Measurements from ENCODE around the gene TBC1D10A.
"Not testable (repeated sequence)": the region's sequence is repeated elsewhere in the genome, so short reads cannot be mapped to it uniquely, and the experiment has no call there.

Gene TBC1D10A

DNA sequence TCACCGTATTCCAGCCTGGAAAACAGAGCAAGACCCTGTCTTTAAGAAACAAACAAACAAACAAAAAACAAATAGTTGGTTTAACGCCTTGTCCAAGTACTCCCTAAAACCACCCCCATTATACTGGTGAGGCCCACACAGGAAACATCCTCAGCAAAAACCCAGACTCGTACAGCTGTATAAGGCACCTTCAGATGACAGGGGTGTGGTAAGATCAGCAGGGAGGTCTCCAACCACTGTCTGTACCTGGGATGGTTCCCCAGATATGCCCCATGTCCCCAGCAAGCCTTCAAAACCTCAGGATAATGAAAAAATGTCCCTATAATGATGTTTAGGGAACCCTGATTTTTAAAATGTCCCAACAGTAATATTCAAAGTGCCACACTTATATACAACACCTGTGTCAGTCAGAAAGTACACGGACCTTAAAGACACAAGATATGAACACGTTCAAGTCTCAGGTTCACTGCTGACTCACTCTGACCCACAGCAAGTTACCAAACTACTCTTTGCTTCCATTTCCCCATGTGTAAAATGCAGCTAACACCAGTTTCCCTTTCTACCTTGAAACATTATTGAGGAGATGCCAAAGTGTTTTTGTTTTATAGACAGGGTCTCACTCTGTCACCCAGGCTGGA, 20.6 kb upstream of the TBC1D10A start:
- Histone ChIP-seq H3K4me3 (ENCODE audit: extremely low read depth, insufficient read depth, low read length, poor library complexity, severe bottlenecking) (no peak overlapping the region), H3K9me3 (ENCODE audit: control insufficient read depth, low read length) (no peaks in the 10 kb centered on the region), H3K36me3 (ENCODE audit: control insufficient read depth, insufficient read depth, low read length) (peaks cover 99% of the 10 kb centered on the region), H3K4me1 (ENCODE audit: control insufficient read depth, insufficient read depth, low read length, poor library complexity, severe bottlenecking) (no peaks in the 10 kb centered on the region), H3K27ac (ENCODE audit: low read depth, low read length, severe bottlenecking) (no peak overlapping the region)
- 94 to 100% methylated on average over 3 to 5 of the region's 5 CpGs for WGBS, 2 experiments (ENCODE audit: insufficient coverage in 2 of 2)

DNA sequence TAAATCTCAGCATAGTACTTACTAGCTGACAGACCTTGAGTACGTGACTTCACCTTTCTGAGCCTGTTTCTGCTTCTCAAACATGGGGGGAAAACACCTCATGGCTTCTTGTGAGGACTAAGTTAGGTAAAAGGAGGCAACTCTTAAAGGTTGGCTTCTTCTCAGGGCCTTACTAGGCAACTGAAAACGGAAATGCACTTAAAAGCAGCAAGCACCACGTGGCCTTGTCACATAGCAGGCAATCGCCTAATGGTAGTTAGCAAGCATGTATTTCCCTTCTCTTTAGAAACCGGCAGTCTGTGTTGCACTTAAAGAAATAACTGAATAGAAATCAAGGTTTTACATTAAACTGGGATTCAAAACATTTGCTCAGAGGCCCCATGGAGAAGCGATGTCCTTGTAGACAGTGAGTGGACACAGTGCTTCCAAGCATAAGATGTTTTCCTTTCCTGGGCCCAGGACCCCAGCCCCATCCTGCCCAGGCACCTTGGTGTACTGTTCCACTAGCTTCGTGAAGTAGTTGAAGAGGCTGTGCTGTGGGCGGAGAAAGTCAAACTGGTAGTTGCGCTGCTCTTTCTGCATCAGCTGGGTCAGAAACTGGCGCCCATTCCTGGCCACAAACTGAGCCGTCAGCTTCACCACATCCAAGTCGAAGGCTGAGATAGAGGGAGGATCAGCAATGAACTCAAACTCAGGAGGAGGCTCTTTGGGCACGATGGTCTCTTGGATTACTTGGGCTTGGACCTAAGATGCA, 17.9 kb upstream of the TBC1D10A start:
- Histone ChIP-seq H3K9me3 (ENCODE audit: control insufficient read depth, low read length) (no peaks in the 10 kb centered on the region), H3K27ac (ENCODE audit: low read depth, low read length, severe bottlenecking) (no peak overlapping the region), H3K4me3 (ENCODE audit: extremely low read depth, insufficient read depth, low read length, poor library complexity, severe bottlenecking) (no peak overlapping the region), H3K4me1 (ENCODE audit: control insufficient read depth, insufficient read depth, low read length, poor library complexity, severe bottlenecking) (no peaks in the 10 kb centered on the region), H3K36me3 (ENCODE audit: control insufficient read depth, insufficient read depth, low read length) (peaks cover 99% of the 10 kb centered on the region)
- WGBS, 2 experiments (ENCODE audit: insufficient coverage in 2 of 2), result 93 to 97% methylated on average over 8 to 12 of the region's 13 CpGs

DNA sequence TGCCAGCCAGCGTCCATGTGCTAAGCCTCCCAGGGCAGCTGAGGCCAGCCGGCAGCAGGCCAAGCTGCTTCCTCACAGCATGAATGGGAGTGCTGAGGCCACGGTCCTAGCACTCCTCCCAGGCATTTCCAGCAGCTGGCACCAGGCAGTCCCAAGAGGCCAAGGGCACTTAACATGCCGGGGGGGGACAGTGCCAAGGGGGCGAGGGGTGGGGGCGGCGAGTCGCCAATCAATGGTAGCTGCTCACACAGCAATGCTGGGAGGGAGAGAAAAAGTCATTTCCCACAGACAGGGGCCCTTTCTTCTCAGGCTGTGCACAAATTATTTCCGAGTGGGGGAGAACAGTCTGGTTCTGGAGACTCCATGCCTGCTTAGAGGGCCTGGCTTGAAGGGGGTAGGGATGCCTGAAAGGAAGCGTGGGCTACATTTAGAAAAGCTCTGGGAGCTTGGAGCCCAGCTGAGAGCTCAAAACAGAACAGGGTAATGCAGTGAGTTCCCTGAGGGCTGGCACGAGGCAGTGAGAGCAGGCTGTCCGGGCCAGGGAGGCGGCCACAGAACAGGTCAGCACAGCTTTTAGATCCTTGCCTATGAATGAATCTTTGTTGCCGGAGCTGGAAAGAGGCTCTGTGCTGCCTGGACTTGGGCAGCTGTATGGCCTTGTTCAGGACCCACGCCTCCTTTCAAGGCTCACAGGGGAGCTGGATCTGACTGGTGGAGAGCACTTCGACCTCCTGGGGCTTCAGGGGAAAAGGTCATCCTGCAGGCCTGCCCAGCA, 14.4 kb upstream of the TBC1D10A start:
- Histone ChIP-seq H3K36me3 (ENCODE audit: control insufficient read depth, insufficient read depth, low read length) (peaks cover 97% of the 10 kb centered on the region), H3K9me3 (ENCODE audit: control insufficient read depth, low read length) (no peaks in the 10 kb centered on the region), H3K27ac (ENCODE audit: low read depth, low read length, severe bottlenecking) (no peak overlapping the region), H3K4me3 (ENCODE audit: extremely low read depth, insufficient read depth, low read length, poor library complexity, severe bottlenecking) (no peak overlapping the region), H3K4me1 (ENCODE audit: control insufficient read depth, insufficient read depth, low read length, poor library complexity, severe bottlenecking) (no peaks in the 10 kb centered on the region)
- WGBS, 2 experiments (ENCODE audit: insufficient coverage in 2 of 2), result 91 to 95% methylated on average over 10 to 11 of the region's 16 CpGs

DNA sequence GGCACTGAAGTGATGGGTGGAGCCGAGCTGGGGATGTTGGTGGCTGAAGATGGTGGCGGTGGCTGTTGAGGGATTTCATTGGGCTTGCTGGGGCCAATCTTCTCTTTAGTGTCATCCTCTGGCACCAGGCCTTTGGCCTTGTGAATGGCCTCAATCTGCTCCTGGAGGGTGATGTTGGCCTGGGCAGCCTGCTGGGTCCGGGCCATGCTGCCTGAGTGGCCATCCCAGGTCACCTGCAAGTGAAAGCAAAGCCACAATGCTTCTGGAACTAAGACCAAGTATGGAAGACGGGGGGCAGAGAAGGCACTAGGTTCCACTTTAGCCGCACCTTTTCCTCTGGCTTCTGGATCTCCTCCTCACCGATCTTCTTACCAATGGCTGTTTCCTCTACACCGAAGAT, 12.1 kb upstream of the TBC1D10A start:
- Histone ChIP-seq H3K36me3 (ENCODE audit: control insufficient read depth, insufficient read depth, low read length) (peaks cover 97% of the 10 kb centered on the region), H3K9me3 (ENCODE audit: control insufficient read depth, low read length) (no peaks in the 10 kb centered on the region)
- WGBS, 2 experiments (ENCODE audit: insufficient coverage in 2 of 2), result 96 to 97% methylated on average over 3 to 5 of the region's 7 CpGs

DNA sequence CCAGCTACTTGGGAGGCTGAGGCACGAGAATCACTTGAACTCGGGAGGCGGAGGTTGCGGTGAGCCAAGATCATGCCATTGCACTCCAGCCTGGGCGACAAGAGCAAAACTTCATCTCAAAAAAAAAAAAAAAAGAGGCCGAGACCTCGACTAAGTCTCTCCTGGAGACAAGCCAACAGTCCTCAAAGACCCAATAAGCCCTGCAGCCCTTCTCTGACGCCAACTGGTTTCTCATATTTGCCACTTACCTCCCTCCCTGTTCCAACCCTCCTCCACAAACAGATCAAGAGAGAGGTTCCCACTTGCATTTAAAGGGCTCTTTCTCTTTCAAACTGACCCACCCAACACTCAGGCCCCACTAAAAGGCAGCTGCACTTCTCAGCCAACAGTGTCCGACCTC, 11.6 kb upstream of the TBC1D10A start:
- H3K4me1 ChIP-seq (ENCODE audit: control insufficient read depth, insufficient read depth, low read length, poor library complexity, severe bottlenecking); H3K4me3 ChIP-seq (ENCODE audit: extremely low read depth, insufficient read depth, low read length, poor library complexity, severe bottlenecking); H3K9me3 ChIP-seq (ENCODE audit: control insufficient read depth, low read length); H3K27ac ChIP-seq (ENCODE audit: low read depth, low read length, severe bottlenecking): not testable (repeated sequence)
- 94 to 100% methylated on average over 6 to 8 of the region's 9 CpGs for WGBS, 2 experiments (ENCODE audit: insufficient coverage in 2 of 2)
- peaks cover 97% of the 10 kb centered on the region for H3K36me3 ChIP-seq (ENCODE audit: control insufficient read depth, insufficient read depth, low read length)

More for the DNA sequence above, 12.1 kb upstream of the TBC1D10A start:
- Histone ChIP-seq H3K4me3 (ENCODE audit: extremely low read depth, insufficient read depth, low read length, poor library complexity, severe bottlenecking) (no peak overlapping the region), H3K27ac (ENCODE audit: low read depth, low read length, severe bottlenecking) (no peak overlapping the region), H3K4me1 (ENCODE audit: control insufficient read depth, insufficient read depth, low read length, poor library complexity, severe bottlenecking) (no peaks in the 10 kb centered on the region)

DNA sequence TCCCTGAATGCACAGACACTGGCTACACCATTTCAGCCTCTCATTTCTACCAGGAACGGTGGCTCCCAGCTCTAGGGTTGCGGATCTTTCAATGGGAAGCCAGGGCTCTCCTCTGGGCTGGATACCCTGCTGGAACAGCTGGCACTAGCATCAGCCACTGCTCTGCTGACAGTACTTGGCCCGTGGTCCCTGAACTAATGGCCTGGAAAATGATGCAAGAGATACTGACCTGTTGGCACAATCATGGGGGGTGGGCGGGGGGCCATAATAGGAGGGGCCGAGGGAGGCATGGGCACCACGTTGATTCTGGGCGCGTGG, 10.7 kb upstream of the TBC1D10A start:
- WGBS, 2 experiments (ENCODE audit: insufficient coverage in 2 of 2), result 96 to 97% methylated on average over 8 of the region's 8 CpGs
- H3K27ac ChIP-seq (ENCODE audit: low read depth, low read length, severe bottlenecking), result no peak overlapping the region
- peaks cover 97% of the 10 kb centered on the region for H3K36me3 ChIP-seq (ENCODE audit: control insufficient read depth, insufficient read depth, low read length)
- no peaks in the 10 kb centered on the region for H3K4me1 ChIP-seq (ENCODE audit: control insufficient read depth, insufficient read depth, low read length, poor library complexity, severe bottlenecking)
- H3K4me3 ChIP-seq (ENCODE audit: extremely low read depth, insufficient read depth, low read length, poor library complexity, severe bottlenecking), result no peak overlapping the region
- no peaks in the 10 kb centered on the region for H3K9me3 ChIP-seq (ENCODE audit: control insufficient read depth, low read length)

DNA sequence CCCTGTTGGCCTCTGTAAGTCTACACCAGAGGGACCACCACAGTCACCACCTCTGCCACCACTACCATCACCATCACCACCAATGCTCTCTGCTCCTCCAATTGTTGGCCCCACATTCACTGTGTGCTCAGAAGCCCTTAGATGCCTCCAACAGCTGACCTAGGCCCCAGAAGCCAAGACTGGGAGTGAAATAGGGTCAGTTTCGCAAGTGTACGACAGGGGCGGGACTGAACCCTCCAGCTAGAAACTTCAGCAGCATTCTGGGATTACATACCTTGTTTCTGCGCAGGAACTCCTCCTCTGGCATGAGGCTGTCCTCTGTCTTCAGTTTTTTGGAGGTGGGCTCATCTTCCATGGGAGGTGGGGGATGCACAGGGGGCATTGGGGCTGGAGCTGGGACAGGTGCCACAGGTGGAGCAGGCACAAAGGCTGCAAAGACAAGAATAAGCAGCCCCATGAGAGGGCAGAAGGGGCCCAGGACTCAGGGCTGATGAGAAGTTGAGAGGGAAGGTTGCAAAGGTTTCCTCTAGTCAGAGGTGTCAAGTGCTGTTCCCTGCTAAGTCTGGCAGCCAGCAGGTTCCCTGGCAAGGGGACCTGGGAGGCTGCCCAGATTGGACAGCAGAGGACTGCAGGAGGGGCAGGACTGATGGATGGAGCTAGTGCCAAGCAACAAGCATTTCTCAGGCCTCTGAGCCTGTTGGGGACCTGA, 10.2 kb upstream of the TBC1D10A start:
- Histone ChIP-seq H3K36me3 (ENCODE audit: control insufficient read depth, insufficient read depth, low read length) (peaks cover 97% of the 10 kb centered on the region), H3K4me3 (ENCODE audit: extremely low read depth, insufficient read depth, low read length, poor library complexity, severe bottlenecking) (no peak overlapping the region), H3K4me1 (ENCODE audit: control insufficient read depth, insufficient read depth, low read length, poor library complexity, severe bottlenecking) (no peaks in the 10 kb centered on the region), H3K9me3 (ENCODE audit: control insufficient read depth, low read length) (no peaks in the 10 kb centered on the region), H3K27ac (ENCODE audit: low read depth, low read length, severe bottlenecking) (no peak overlapping the region)
- 85 to 96% methylated on average over 3 to 4 of the region's 4 CpGs for WGBS, 2 experiments (ENCODE audit: insufficient coverage in 2 of 2)

DNA sequence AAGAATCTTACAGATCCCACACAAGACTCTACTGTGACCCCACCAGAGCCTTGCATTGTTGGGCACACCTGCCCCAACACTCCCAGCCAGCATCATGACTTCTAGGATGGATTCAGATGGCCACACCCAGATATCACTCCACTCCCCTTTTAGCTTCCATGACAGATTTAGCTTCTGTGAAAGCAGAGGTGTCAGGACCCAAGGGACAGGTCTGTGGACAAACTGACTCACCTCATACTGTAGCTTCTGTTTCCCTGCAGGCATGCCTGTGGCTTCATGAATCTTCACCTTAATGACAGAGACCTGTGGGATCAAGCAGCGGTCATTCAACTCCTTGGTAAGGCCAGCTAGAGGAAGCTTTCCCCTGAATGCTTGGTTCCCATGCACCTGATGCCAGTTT, 8.5 kb upstream of the TBC1D10A start:
- WGBS, 2 experiments (ENCODE audit: insufficient coverage in 2 of 2), result 82 to 100% methylated on average over 1 of the region's 1 CpG
- no peak overlapping the region for H3K27ac ChIP-seq (ENCODE audit: low read depth, low read length, severe bottlenecking)
- peaks cover 94% of the 10 kb centered on the region for H3K36me3 ChIP-seq (ENCODE audit: control insufficient read depth, insufficient read depth, low read length)
- peaks cover 7% of the 10 kb centered on the region for H3K4me1 ChIP-seq (ENCODE audit: control insufficient read depth, insufficient read depth, low read length, poor library complexity, severe bottlenecking)
- H3K4me3 ChIP-seq (ENCODE audit: extremely low read depth, insufficient read depth, low read length, poor library complexity, severe bottlenecking), result no peak overlapping the region
- H3K9me3 ChIP-seq (ENCODE audit: control insufficient read depth, low read length), result no peaks in the 10 kb centered on the region

DNA sequence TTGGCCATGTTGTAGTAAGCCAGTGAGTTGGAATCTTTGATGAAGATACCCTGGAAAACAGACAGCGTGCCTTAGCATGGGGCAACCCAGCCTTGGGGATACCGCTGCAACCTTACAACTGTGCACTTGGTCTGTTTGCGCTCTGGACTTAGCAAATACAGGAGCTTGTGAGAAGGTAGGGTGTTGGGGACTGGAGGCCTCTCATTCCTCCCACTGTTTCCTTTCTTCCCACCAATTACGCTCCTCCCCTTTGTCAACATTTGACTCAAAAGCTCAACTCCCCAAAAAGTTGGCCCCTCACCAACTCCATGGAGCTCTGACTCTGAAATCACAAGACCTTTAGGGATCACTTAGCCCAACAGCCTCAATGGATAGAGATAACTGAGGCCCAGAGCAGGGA, 7.9 kb upstream of the TBC1D10A start:
- Histone ChIP-seq H3K36me3 (ENCODE audit: control insufficient read depth, insufficient read depth, low read length) (peaks cover 92% of the 10 kb centered on the region), H3K4me1 (ENCODE audit: control insufficient read depth, insufficient read depth, low read length, poor library complexity, severe bottlenecking) (peaks cover 10% of the 10 kb centered on the region), H3K9me3 (ENCODE audit: control insufficient read depth, low read length) (no peaks in the 10 kb centered on the region), H3K4me3 (ENCODE audit: extremely low read depth, insufficient read depth, low read length, poor library complexity, severe bottlenecking) (no peak overlapping the region), H3K27ac (ENCODE audit: low read depth, low read length, severe bottlenecking) (no peak overlapping the region)
- 83 to 98% methylated on average over 1 to 3 of the region's 4 CpGs for WGBS, 2 experiments (ENCODE audit: insufficient coverage in 2 of 2)

DNA sequence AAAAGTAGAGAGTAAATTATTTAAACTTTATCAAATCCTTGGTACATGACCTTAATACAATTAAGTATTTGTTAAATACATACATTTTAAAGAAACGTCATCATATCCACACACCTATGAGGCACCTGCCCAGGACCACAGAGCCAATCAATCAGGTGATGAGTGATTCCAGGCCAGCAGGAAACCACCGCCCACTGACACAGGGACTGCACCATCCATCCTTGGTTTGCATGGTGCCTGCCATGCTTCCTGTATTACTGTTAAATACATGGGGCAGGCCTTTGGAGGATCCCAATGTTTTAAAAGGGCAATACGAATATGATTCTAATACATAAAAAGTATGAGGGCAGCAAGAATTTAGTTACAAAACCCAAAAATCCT, 7.0 kb upstream of the TBC1D10A start:
- H3K4me3 ChIP-seq (ENCODE audit: extremely low read depth, insufficient read depth, low read length, poor library complexity, severe bottlenecking), result no peak overlapping the region
- WGBS, 2 experiments (ENCODE audit: insufficient coverage in 2 of 2), result 100% methylated on average over 1 to 2 of the region's 3 CpGs
- peaks cover 11% of the 10 kb centered on the region for H3K4me1 ChIP-seq (ENCODE audit: control insufficient read depth, insufficient read depth, low read length, poor library complexity, severe bottlenecking)
- H3K27ac ChIP-seq (ENCODE audit: low read depth, low read length, severe bottlenecking), result no peak overlapping the region
- H3K36me3 ChIP-seq (ENCODE audit: control insufficient read depth, insufficient read depth, low read length), result peaks cover 84% of the 10 kb centered on the region
- no peaks in the 10 kb centered on the region for H3K9me3 ChIP-seq (ENCODE audit: control insufficient read depth, low read length)

All from mesodermal cell (in vitro differentiated cells).